ENCODE data around the gene COX4I1.

COX4I1 gene

GRCh38 chr16:85843471-85844168 is 44.1 kb downstream of the COX4I1 start:
- H3K9me3 ChIP-seq (ENCODE audit: control insufficient read depth, low read length) = no peaks in the 10 kb centered on the region
- no peak overlapping the region for H3K27ac ChIP-seq
- no peak overlapping the region for H3K9ac ChIP-seq
- H3K79me2 ChIP-seq = no peaks in the 10 kb centered on the region
- TF ChIP-seq CTCF (IDR thresholded peaks at IDR 0.05) = no peak
- peaks cover 4% of the 10 kb centered on the region for H3K4me1 ChIP-seq
- no peak overlapping the region for H2AFZ ChIP-seq
- H3K4me3 ChIP-seq (ENCODE audit: low read depth, low read length) = no peak overlapping the region
- no peaks in the 10 kb centered on the region for H3K27me3 ChIP-seq (ENCODE audit: control insufficient read depth, insufficient read depth, low read length)
- no peaks in the 10 kb centered on the region for H3K36me3 ChIP-seq (ENCODE audit: control insufficient read depth, insufficient read depth, low read length)
- no peak overlapping the region for H3K4me2 ChIP-seq (ENCODE audit: low read length)

- Histone ChIP-seq H3K4me3 (ENCODE audit: low read depth, low read length) (no peak overlapping the region), H3K36me3 (ENCODE audit: control insufficient read depth, insufficient read depth, low read length) (no peaks in the 10 kb centered on the region), H3K27me3 (ENCODE audit: control insufficient read depth, insufficient read depth, low read length) (no peaks in the 10 kb centered on the region), H3K4me2 (ENCODE audit: low read length) (no peak overlapping the region), H3K27ac (no peak overlapping the region), H3K9ac (no peak overlapping the region), H2AFZ (no peak overlapping the region), H3K79me2 (no peaks in the 10 kb centered on the region), H3K4me1 (peaks cover 4% of the 10 kb centered on the region), H3K9me3 (ENCODE audit: control insufficient read depth, low read length) (no peaks in the 10 kb centered on the region)
- TF ChIP-seq CTCF (IDR thresholded peaks at IDR 0.05) = no peak
Observed at GRCh38 chr16:85844169-85844481, 44.6 kb downstream of the COX4I1 start.

DNA sequence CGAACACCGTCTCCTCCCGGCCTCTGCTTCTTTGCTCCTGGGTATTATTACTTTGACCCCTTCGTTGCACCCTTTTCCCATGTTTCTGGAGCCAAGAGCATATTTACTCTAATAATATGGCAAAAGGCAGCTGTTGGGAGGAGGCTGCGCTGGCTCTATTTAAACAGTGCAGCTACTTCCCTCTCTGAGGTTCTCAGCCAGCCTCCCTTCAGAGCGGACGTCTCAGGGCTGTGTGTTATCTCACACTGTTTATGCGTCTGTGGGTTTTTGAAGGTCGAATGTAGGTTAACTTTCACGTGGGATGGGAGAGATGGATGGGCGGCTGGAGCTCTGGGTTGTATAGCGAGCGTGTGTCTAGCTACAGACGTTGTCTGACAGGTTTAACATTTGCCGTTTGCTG is 45.3 kb downstream of the COX4I1 start:
- no peaks in the 10 kb centered on the region for H3K27me3 ChIP-seq (ENCODE audit: control insufficient read depth, insufficient read depth, low read length)
- H3K9me3 ChIP-seq (ENCODE audit: control insufficient read depth, low read length) = no peaks in the 10 kb centered on the region
- H3K4me2 ChIP-seq (ENCODE audit: low read length) = no peak overlapping the region
- H3K27ac ChIP-seq = no peak overlapping the region
- H2AFZ ChIP-seq = no peak overlapping the region
- TF ChIP-seq CTCF (IDR thresholded peaks at IDR 0.05) = no peak
- H3K79me2 ChIP-seq = no peaks in the 10 kb centered on the region
- peaks cover 4% of the 10 kb centered on the region for H3K4me1 ChIP-seq
- no peaks in the 10 kb centered on the region for H3K36me3 ChIP-seq (ENCODE audit: control insufficient read depth, insufficient read depth, low read length)
- no peak overlapping the region for H3K9ac ChIP-seq
- no peak overlapping the region for H3K4me3 ChIP-seq (ENCODE audit: low read depth, low read length)

- Histone ChIP-seq H3K9me3 (ENCODE audit: control insufficient read depth, low read length) (no peaks in the 10 kb centered on the region), H3K4me3 (ENCODE audit: low read depth, low read length) (no peak overlapping the region), H3K27me3 (ENCODE audit: control insufficient read depth, insufficient read depth, low read length) (no peaks in the 10 kb centered on the region), H2AFZ (no peak overlapping the region), H3K4me1 (peaks cover 4% of the 10 kb centered on the region), H3K27ac (no peak overlapping the region), H3K9ac (no peak overlapping the region), H3K79me2 (no peaks in the 10 kb centered on the region), H3K4me2 (ENCODE audit: low read length) (no peak overlapping the region), H3K36me3 (ENCODE audit: control insufficient read depth, insufficient read depth, low read length) (no peaks in the 10 kb centered on the region)
- no peak for TF ChIP-seq CTCF (IDR thresholded peaks at IDR 0.05)
Observed at GRCh38 chr16:85845266-85845665, 45.8 kb downstream of the COX4I1 start.

DNA sequence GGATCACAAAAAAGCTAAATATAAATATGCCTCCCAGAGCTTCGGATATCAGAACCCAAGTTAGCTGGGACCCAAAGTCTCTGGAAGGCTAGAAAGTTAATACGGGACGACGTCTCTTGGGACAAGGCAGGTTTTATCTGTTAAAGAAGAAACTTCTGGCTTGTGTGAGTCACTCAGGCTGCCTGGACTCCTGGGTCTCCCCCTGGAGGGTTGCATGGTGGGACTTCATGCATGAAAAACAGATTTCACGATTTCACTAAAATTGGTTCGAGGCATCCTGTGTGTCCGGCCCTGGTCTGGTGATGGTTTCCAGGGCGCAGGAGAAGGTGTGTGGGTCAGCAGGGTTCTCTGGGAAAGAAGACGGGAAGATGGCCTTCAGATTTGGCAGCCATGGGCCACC is 47.0 kb downstream of the COX4I1 start:
- Histone ChIP-seq H3K79me2 (no peaks in the 10 kb centered on the region), H3K36me3 (ENCODE audit: control insufficient read depth, insufficient read depth, low read length) (no peaks in the 10 kb centered on the region), H3K27me3 (ENCODE audit: control insufficient read depth, insufficient read depth, low read length) (no peaks in the 10 kb centered on the region), H3K4me1 (peaks cover 4% of the 10 kb centered on the region), H3K9me3 (ENCODE audit: control insufficient read depth, low read length) (no peaks in the 10 kb centered on the region), H3K27ac (no peak overlapping the region), H2AFZ (no peak overlapping the region), H3K4me3 (ENCODE audit: low read depth, low read length) (no peak overlapping the region), H3K4me2 (ENCODE audit: low read length) (no peak overlapping the region), H3K9ac (no peak overlapping the region)
- no peak for TF ChIP-seq CTCF (IDR thresholded peaks at IDR 0.05)

Measured in parathyroid adenoma (tissue), 2 donors.